OCI-LY7 (cell line): ENCODE data around the gene LSM14B. TPM values are rescaled to one million over a fixed set of nuclear protein-coding genes. Genes with fewer than 3 reads are reported as not detected.
"Not testable (repeated sequence)": the region's sequence is repeated elsewhere in the genome, so short reads cannot be mapped to it uniquely, and the experiment has no call there.

Experiments used
- BruUV-seq: library from RNA; stranded (reverse); fragments of 400-500 nt; replicated peaks from 2 replicates; lab custom pipeline; 2021; lab: Mats Ljungman, UMichigan
- CTCF ChIA-PET: fragments of 300-600 bp; sonication (Branson Sonifier 250); formaldehyde crosslinking; loops from one replicate; lab custom pipeline; 2022; ENCODE audit warnings: antibody characterized with exemption; ENCODE audit not compliant: unreplicated experiment; lab: Charles Lee
- POLR2A ChIA-PET: fragments of 300-600 bp; sonication (Branson Sonifier 250); formaldehyde crosslinking; loops from one replicate; lab custom pipeline; 2022; ENCODE audit warnings: antibody characterized with exemption; lab: Charles Lee
- DNase-seq: peaks from one replicate; pipeline ENCODE4 v3.0.0-alpha.2; 2015; ENCODE audit warnings: low spot score
- H2AFZ ChIP-seq: fragments of 200-600 bp; sonication (generic), shearing (Covaris generic); 2 replicates; pipeline ENCODE4 v1.6.1; 2014; ENCODE audit warnings: mild to moderate bottlenecking, antibody characterized with exemption, low read length, moderate library complexity
- H3K27ac ChIP-seq: fragments of 200-600 bp; sonication (generic); 2 replicates; pipeline ENCODE4 v1.5.1; 2014; ENCODE audit warnings: mixed run types, low read depth, mild to moderate bottlenecking, moderate library complexity, low read length, inconsistent platforms; ENCODE audit not compliant: poor library complexity, severe bottlenecking
- H3K36me3 ChIP-seq: fragments of 200-600 bp; sonication (generic); 2 replicates; pipeline ENCODE4 v1.6.1; 2014; ENCODE audit warnings: mild to moderate bottlenecking, antibody characterized with exemption, low read length, moderate library complexity, mixed read lengths; ENCODE audit not compliant: insufficient read depth
- H3K4me1 ChIP-seq: fragments of 200-600 bp; sonication (generic); 2 replicates; pipeline ENCODE4 v1.5.1; 2014; ENCODE audit warnings: mild to moderate bottlenecking, low read length; ENCODE audit not compliant: insufficient read depth, poor library complexity, severe bottlenecking
- H3K4me2 ChIP-seq: fragments of 200-600 bp; sonication (generic); 2 replicates; pipeline ENCODE4 v1.6.1; 2014; ENCODE audit warnings: mild to moderate bottlenecking, low read length
- H3K4me3 ChIP-seq: fragments of 200-600 bp; sonication (generic); 2 replicates; pipeline ENCODE4 v1.5.1; 2014; ENCODE audit warnings: mild to moderate bottlenecking, low read depth, low read length; ENCODE audit not compliant: poor library complexity, severe bottlenecking
- H3K79me2 ChIP-seq: fragments of 200-600 bp; sonication (generic); 2 replicates; pipeline ENCODE4 v1.6.1; 2016; ENCODE audit warnings: low read depth, mild to moderate bottlenecking, low read length, moderate library complexity, mixed read lengths; ENCODE audit not compliant: insufficient read depth
- H3K9me2 ChIP-seq: fragments of 200-600 bp; sonication (generic); 2 replicates; pipeline ENCODE4 v1.6.1; 2016; ENCODE audit warnings: mild to moderate bottlenecking, low read length, mixed read lengths; ENCODE audit not compliant: insufficient read depth
- H3K9me3 ChIP-seq: fragments of 200-600 bp; sonication (generic); 2 replicates; pipeline ENCODE4 v1.6.1; 2014; ENCODE audit warnings: mild to moderate bottlenecking, mixed run types, low read length, mixed read lengths
- H4K20me1 ChIP-seq: fragments of 200-600 bp; sonication (generic); 2 replicates; pipeline ENCODE4 v1.6.1; 2014; ENCODE audit warnings: mild to moderate bottlenecking, antibody characterized with exemption, low read length, moderate library complexity, mixed read lengths; ENCODE audit not compliant: insufficient read depth
- CTCF ChIP-seq: fragments of 200-600 bp; sonication (generic); conservative IDR thresholded peaks from 2 replicates; pipeline ENCODE4 v1.5.1; 2014; ENCODE audit warnings: mild to moderate bottlenecking, antibody characterized with exemption, low read length, moderate library complexity, mixed read lengths
- EZH2phosphoT487 ChIP-seq: fragments of 200-600 bp; sonication (generic); IDR thresholded peaks from 2 replicates; pipeline ENCODE4 v1.6.1; 2018; ENCODE audit warnings: low read depth, borderline replicate concordance, mild to moderate bottlenecking, mixed run types, antibody characterized with exemption, low read length, moderate library complexity, mixed read lengths
- intact Hi-C: fragments of 100-400 bp; cut with micrococcal nuclease; formaldehyde crosslinking; loops from one replicate; pipeline ENCODE4 v1.10.0; 2022; ENCODE audit not compliant: unreplicated experiment
- total RNA-seq, 2 experiments: library from RNA; depleted of rRNA in 1 of 2; stranded (reverse); fragments of >200 nt in 1 of 2; shearing (Covaris generic) in 1 of 2; gene quantifications; 2 replicates each; pipeline ENCODE4 v1.2.3, GENCODE V29; 2014 to 2022

The LSM14B gene
- total RNA-seq, 2 experiments from 2014 or later, result 44.7 to 53.7 TPM

DNA sequence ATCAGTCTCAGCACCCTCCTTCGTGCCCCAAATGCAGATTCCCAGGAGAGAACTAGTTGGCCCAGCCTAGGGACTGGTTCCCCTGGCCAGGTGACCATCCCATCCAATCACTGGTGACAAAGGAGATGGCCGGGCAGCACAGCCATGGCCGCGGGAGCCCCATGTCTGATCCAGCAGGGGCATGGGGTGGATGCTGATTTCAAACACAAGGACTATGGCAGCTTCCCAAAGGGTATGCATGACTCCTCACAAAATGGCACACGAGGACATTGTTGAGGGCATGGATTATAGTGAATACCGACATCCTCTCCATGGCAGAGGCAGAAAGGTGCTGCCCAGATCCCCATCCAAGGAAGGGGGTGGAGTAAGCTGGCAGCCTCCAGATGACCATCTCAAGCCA lies 9.9 kb upstream of the LSM14B start:
- Histone ChIP-seq H3K36me3 (no peaks in the 10 kb centered on the region), H3K27ac (no peak overlapping the region), H2AFZ (no peak overlapping the region), H4K20me1 (no peaks in the 10 kb centered on the region), H3K4me3 (no peak overlapping the region), H3K9me3 (peaks cover 16% of the 10 kb centered on the region), H3K4me1 (peaks cover 1% of the 10 kb centered on the region), H3K9me2 (no peaks in the 10 kb centered on the region), H3K4me2 (no peak overlapping the region), H3K79me2 (no peaks in the 10 kb centered on the region)
- BruUV-seq, result no TSS peak
- no peak for DNase-seq
- ChIA-PET POLR2A (no interaction called here), CTCF (no interaction called here)
- intact Hi-C loops, result no loop called here
- no peak for TF ChIP-seq CTCF
- TF ChIP-seq EZH2phosphoT487, result no peak

- Histone ChIP-seq H3K4me1 (peaks cover 12% of the 10 kb centered on the region), H3K9me3 (peaks cover 4% of the 10 kb centered on the region; the same call in 1 of the 2 replicates), H3K4me2 (no peak overlapping the region), H4K20me1 (no peaks in the 10 kb centered on the region), H3K79me2 (no peaks in the 10 kb centered on the region), H3K27ac (no peak overlapping the region), H2AFZ (no peak overlapping the region), H3K36me3 (no peaks in the 10 kb centered on the region), H3K4me3 (no peak overlapping the region), H3K9me2 (no peaks in the 10 kb centered on the region)
- ChIA-PET CTCF (no interaction called here), POLR2A (no interaction called here)
- DNase-seq, result no peak
- intact Hi-C loops, result no loop called here
- BruUV-seq, result no TSS peak
- no peak for TF ChIP-seq CTCF
- TF ChIP-seq EZH2phosphoT487, result no peak
Observed at GRCh38 chr20:62114894-62115293, 7.4 kb upstream of the LSM14B start.

DNA sequence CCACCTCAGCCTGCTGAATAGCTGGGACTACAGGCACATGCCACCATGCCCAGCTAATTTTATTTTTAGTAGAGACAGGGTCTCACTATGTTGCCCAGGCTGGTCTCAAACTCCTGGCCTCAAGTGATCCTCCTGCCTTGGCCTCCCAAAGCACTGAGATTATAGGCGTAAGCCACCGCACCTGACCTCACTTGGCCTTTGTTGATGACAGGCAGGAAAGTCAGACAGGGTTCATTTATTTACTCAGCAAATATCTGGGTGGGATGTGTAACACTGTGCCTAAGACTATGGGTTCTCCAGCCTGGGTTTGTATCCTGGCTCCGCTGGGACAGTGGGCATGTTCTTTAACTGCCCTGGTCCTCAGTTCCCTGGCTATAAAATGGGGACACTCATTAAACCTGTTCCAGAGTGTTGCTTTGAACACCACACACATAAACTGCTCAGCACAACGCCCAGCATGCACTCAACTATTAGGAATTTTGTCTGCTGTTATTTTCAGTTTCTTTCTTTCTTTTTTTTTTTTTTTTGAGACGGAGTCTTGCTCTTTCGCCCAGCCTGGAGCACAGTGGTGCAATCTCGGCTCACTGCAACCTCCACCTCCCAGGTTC lies 6.4 kb upstream of the LSM14B start:
- DNase-seq, H2AFZ ChIP-seq, intact Hi-C loops, CTCF ChIA-PET, H3K27ac ChIP-seq, H3K9me2 ChIP-seq, POLR2A ChIA-PET, H3K4me3 ChIP-seq, BruUV-seq, H3K79me2 ChIP-seq, H3K36me3 ChIP-seq, H3K9me3 ChIP-seq, H4K20me1 ChIP-seq, H3K4me2 ChIP-seq: not testable (repeated sequence)
- H3K4me1 ChIP-seq, result peaks cover 21% of the 10 kb centered on the region
